NCI-H748 (cell line): ENCODE measurements around the gene CEP72.

Experiments
- DNase-seq: peaks from one replicate; lab custom pipeline; 2025; ENCODE audit not compliant: unreplicated experiment; lab: John Stamatoyannopoulos, UW

The CEP72 gene

DNA sequence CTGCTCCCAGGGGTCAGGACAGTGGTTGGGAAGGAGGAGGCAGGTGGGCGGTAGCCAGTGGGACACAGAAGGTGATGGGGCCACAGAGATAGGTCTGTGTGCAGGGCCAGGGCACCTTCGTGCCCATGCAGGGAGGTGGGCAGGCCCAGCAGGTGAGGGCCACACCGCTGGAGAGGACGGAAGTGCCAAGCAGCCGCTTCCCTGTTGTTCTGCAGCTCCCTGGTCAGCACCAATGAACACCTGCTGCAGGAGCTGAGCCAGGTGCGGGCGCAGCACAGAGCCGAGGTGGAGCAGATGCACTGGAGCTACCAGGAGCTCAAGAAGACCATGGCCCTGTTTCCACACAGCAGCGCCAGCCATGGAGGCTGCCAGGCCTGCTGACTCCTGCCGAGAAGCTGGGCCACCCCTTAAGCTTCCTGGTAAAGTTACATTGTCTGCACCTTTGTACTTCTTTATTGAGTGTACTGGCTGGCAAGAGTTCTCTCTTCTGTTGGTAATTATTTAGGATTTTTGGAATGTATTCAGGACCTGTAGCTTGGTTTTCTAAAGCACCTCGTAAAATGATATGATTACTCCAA, 40.7 kb downstream of the CEP72 start:
- DNase-seq: no peak

DNA sequence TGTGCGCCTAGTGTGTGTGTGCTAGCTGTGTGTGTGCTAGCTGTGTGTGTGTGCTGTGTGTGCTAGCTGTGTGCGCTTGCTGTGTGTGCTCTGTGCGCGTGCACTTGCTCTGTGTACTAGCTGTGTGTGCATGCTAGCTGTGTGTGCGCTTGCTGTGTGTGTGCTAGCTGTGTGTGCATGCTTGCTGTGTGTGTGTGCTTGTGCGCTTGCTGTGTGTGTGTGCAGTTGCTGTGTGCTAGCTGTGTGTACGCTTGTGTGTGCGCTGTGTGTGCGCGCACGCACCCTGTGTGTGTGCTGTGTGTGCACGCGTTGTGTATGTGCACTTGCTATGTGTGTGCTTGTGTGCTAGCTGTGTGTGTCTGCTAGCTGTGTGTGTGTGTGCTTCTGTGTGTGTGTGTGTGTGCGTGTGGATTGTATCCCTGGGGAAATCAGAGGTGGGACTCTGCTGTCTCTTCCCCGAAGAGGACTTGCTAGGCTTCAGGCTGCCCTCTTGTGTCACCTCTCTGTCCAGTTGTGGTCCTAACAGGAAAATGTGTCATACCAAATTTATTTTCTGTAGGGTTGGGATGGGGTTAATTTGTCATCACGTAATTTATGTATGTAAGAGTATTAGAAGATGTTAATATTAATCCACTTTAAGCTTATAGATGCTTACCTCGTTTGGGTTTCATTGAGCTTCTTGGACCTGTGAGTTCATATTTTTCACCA, 42.1 kb downstream of the CEP72 start:
- DNase-seq: no peak

DNA sequence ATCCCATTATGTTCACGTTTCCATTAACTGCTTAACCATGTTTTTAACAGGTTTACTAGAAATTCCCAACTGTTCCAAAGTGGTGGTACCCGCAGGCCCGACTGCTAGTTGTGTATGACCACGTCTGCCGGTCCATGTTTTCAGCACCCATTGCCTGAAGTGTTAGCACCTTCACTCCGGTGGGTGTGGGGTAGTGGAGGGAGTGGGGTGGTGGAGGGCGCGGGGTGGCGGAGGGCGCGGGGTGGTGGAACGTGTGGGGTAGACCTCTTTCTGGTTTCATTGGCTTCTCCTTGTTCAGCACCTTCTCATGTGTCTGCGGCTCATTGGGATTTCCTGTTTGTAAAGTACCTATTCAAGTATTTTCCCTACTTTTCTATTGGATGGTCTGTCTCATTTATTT, 43.3 kb downstream of the CEP72 start:
- no peak for DNase-seq

DNA sequence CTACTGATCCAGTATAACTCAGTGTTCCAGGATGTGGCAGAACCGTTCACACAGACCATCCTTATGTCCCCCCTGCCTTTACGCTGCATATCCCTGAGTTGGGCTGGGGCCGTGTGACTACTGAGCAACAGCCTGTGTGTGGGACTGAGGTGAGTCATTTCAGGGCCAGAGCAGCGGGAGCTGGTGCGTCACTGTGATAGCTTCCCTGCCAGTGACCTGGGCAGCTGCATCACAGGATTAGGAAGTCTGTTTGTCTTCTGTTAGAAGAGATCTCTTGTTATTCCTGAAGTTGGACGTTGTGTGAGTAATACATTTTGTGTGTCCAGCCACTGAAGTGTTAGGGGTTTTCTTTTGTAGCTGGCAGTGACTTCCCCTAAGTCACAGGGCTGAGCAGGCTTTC, 45.4 kb downstream of the CEP72 start:
- DNase-seq: no peak

DNA sequence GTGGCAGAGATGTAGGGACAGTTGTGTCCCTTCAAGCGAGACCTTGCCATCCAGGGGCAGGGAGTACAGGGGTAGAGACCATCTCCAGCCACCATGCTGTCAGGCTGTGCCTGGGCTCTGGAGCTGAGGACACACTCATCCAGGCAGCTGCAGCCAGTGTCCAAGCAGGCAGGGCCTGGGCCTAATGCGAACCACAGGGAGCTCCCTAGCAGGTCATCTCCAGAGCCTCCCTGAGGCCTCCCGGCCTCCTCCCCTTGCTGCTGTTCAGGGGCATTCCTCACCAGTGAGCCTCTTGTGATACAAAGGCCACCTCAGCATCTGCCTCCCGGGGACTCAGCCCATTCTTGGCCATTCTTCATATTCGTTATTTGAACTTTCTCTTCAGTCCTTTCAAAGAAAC, 46.0 kb downstream of the CEP72 start:
- no peak for DNase-seq

DNA sequence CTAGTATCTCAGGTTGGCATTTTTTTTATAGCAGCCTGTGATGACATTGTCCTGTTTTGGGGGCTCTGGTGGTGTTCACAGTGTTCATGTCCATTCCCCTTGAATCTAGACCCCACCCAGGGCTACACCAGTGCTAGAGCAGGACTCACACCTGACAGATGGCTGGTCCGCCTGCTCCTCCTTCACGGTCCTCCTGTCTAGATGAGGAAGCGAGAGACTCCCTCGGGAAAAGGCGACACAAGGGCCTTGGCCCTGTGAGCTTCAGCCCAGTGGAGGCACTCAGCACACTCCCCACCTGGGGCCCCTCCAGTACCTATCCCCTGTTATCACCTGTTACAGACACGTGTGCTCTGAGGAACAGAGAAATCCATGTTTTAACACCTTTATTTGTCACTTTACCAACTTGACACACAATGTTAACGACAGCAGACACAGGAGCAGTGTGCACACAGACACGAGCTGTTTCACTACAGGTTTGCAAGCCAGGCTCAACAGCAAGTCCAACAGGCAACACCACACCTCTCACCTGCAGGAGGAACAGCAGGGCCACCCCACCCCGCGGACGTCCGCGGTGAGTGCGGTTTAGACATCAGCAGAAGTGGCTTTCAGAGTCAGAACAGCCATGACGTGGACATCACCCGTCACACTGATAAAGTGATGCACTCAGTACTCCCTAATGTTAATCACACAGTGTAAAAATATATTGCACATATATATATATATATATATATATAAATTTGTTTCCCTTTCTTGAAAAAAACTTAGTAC, 47.5 kb downstream of the CEP72 start:
- DNase-seq: no peak

DNA sequence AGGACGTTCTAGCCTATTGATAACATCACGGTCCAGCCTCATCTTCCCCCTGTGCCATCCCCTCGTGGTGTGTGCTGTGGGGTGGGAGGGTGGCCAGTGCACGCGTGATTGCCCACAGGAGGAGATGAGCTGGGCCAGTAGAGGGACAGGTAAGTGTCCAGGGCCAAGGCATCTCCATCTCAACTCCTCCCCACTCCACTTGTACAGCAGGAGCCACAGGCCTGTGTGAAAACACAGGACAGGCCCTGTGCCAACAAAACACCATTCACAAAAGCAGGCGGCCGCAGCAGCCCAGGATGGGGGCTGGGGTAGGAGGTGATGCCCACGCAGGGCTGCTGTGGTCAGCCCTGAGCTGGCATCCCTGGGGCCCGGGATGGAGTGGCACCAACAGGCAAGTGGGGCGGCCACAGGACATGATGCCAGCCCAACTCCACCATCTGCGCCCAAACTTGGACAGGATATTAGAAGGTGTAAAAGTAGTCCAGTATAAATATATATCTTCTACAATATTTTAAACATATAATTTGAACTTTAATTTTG, 48.4 kb downstream of the CEP72 start:
- DNase-seq: no peak

DNA sequence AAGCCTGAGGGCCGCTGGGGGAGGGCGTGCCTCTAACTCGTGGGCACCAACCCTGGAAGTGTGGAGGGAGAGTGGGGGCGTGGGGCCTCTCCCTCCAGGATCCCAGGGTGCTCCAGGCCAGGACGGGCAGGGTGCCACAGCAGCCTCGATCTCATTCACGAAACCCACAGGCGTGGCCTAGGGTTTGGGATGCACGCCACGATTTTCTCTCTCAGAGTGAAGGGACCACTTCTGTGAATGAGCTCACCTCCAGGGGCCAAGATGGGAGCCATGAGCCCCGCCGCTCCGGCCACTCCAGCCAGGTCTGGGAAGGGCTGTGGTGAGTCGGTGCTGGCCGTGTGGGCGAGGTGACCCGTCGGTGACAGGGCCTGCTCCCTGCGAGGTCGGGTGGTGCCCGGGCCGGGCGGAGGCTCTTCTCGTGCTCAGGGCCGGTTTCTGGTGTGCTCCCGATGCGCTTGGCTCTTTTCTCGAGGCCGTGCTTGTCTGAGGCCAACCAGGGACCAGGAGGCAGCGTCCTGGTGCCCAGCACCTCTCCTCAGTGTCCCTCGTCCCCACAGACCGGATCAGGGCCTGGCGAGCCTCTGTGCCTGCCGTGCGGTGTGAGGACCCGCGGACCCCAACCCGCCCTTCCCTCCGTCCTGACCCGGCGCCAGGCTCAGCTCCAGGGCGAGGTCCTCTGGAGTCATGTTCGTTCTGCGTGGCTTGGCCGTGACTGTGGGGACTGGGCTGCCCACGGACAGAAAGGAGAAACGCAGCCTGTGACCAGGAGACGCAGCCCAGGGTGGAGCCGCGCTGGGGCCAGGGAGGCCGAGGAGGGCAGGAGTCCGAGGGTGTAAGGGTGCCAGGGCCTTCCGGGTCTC, 50.0 kb downstream of the CEP72 start:
- DNase-seq: no peak

DNA sequence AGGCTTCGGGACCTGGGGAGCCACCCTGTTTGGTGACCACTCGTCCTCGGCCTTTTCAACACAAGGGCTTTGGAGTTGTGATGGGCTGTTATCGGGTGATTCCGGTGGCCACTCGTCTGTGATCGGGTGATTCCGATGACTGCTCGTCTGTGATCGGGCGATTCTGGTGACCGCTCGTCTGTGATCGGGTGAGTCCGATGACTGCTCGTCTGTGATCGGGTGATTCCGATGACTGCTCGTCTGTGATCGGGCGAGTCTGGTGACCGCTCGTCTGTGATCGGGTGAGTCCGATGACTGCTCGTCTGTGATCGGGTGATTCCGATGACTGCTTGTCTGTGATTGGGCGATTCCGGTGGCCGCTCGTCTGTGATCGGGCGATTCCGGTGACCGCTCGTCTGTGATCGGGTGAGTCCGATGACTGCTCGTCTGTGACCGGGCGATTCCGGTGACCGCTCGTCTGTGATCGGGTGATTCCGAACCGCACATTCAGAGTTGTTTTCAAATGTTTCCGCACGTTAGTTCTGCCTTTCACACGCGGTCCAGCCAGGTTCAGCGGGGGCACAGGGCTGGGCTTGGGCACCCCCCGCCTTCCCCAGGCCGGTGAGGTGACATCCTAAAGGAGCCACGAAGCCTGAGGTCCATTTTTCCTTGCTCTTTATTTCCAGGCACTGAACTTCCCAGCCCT, 50.8 kb downstream of the CEP72 start:
- no peak for DNase-seq

DNA sequence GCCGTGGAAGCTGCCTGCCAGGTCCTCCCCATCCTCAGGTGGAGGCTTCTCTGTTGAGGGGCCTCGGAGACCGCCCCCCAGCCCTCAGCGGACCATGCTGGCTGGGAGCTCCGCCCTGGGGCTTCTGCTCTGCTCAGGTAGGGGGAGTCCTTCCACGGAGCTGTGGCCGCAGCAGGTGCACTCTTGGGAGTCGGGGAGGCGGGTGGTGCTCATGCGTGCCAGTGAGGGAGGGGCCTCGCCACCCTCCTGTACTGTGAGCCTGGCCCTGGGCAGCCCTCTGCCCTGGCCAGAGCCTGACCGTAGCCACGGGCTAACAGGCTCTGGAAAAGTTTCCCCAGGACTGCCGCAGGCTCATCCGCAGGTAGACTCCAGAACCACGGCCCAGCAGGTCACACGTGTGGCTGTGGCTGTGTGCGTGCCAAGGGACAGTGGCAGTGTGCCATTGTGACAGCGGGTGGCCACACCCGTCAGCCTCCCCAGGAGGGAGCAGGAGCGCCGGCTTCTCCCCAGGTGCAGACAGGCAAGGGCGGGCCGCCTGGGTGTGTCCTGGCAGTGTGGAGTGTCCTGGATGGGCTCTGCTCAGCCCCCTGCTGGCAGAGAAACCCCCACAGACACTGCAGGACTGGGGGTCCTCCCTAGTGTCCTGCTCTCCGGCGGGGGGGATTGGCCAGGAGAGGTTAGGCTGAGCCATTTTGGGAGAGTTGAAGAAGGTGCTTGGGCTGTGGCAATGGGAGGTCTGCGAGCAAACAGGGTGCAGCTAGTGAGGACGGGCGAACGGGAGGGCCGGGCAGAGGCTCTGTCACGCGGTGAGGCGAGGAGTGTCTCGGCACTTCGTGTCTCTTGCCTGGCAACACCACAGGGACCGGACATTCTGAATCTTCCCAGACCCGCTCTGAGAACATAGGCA, 51.5 kb downstream of the CEP72 start:
- DNase-seq: no peak

DNA sequence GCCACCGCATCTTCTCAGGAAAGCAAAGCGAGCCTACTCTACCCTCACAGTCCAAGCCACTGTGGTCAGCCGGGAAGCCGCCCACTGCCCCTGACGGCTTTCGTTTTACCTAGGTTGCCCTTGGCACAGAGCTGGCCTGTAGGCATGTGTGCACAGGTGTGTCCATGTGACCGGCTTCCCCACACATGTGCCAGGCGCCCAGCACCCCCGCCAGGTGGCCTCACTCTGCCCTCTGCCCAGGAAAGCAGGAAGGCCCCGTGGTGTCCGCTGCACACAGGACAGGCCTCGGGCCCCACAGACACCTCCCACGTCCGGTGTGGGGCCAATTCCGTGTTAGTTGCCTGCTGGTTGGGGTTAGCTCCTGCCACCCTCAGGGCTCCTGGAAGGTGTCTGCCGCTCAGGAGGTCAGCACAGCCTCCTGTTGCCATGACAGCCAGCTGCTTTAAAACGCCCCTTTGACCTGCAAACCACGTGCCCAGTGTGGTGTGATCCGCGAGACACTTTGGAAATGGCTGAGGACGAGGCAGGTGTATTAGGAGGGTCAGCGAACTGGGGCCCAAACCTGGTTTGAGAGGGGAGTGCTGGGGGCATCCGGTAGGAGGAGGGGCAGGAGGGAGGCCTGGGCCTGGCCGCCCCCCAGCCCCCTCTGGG, 52.3 kb downstream of the CEP72 start:
- no peak for DNase-seq

DNA sequence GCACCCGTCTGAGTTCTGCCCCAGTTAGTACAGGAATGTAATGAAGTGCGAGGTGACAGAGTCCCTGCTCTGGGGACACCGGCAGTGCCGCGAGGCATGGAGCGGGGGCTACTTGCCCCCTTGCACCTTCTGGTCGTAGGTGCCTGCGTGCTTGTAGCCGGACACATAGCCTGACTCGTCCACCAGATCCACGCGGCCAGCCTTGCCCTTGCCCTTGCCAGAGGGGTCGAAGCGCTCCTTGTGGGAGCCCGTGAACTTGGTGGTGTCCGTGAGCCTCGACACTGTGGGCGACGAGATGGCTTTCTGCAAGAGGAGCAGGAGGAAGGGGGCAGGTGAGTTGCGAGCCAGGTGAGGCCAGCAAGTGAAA, 52.8 kb downstream of the CEP72 start:
- DNase-seq: no peak

DNA sequence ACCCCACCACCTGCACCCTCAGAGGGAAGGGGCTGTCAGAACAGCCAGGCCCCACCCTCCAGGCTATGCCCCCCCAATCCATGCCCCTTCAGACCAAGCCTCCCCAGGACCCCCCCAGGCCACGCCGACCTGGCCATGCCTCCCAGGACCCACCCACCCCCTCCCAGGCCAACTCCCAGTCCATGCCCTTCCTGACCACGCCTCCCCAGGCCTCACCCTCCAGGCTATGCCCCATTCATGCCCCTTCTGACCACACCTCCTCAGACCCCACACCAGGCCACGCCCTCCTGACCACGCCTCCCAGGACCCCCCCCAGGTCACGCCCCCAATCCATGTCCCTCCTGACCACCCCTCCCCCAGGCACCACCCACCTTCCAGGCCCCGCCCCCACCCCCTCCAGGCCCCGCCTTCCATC, 53.4 kb downstream of the CEP72 start:
- no peak for DNase-seq

DNA sequence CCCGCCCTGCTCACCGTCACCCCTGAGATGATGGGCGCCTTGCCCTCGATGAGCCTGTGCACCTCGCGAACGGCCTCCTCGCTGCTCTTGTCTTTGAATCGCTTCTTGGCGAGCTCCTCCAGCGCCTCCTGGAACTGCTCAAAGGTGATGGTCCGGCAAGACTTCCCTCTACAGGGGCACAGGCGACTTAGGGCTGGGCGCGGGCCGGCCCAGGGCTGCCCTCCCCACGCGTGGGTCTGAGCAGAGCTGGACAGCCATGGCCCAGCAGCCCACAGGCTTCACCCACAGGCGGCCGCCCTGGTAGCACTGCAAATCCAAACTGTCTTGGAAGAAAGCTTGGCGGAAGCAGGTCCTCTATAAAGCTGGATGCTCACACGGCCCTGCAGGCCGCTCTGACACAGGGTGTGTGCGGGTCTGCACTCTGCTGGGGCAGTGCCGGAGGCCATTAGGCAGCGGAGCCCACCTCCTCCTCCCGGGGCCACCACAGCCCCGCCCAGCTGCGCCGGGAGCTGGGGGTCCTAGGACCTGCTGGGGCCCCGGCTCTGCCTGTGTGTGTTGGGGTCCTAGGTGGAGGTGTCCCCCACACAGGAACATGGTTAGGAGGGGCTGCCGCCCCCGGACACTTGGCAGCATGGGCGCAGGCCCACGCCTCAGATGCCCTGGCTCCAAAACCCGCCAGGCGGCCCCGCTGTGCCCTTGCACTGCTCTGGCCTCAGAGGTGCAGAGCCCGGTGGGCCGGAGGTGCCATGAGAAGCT, 54.0 kb downstream of the CEP72 start:
- no peak for DNase-seq

DNA sequence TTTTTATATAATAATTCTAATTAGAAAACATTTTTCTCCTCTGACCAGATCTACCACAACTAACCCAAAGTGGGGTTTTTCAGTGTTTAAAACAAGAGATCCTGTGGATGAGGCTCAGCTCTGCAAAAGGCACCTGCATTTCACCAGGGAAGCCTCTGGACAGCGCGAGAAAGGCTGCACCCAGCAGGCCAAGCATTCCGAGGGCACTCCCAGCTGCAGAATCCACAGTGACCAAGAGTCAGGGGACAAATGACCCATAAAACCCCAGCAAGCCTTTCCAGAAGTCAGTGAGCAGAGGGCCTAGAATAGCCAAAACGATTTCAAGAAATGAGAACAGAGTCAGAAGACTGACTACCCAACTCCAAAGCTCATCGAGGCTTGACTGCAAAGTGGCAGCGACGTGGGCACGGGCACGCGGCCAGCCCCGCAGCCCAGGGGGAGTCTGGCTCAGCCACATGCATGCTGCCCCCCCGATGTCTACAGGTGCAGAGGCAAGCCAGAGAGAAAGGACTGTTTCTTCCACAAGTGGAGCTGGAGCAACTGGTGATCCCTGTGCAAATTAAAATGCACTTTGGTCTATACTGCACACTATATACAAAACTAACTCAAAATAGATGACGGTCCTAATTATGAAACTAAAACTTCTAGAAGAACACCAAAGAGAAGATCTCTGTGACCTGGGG, 54.8 kb downstream of the CEP72 start:
- no peak for DNase-seq

DNA sequence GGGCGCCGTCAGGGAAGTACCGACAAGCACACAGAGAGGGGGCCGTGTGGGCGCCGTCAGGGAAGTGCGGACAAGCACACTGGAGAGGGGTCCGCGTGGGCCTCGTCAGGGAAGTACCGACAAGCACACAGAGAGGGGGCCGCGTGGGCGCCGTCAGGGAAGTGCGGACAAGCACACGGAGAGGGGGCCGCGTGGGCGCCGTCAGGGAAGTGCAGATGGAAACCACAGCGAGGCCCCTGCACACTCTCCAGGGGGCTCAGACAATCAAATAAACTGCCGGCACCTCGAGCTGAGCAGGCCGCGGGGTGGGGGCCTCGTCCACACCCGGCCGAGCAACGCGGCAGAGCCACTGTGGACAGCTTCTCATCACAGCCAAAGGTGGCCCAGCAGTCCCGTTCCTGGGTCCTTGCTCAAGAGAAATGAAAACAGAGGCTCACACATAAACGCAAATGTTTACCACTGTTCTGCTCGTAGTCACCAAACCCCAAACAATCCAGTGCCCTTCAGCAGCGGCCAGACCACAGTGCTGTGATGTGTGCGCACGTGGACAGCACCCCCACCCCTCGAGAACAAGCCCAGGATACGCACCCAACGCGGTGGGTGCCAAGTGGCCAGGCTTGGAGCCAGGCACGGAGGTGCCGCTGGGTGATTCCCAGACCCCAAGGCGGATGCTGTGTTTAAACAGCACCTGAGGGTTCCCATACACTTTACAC, 56.3 kb downstream of the CEP72 start:
- no peak for DNase-seq
